ENCODE measurements around the gene MCM7.

DNA sequence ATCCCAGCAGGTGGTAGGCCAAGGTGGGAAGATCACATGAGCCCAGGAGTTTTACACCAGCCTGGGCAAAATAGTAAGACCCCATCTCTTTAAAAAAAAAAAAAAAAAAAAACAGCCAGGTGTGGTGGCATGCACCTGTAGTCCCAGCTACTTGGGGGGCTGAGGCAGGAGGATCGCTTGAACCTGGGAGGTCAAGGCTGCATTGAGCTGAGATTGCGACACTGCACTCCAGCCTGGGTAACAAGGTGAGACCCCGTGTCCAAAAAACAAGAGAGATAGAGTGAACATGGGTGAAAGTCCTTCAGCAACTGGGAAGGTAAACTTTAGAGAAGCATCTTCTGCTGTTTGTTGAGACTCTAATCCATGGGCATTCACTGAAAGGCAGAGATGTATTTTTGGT lies 41.3 kb upstream of the MCM7 start:
- no peak for TF ChIP-seq CTCF (IDR thresholded peaks at IDR 0.05)
- no peak for TF ChIP-seq EZH2 (IDR thresholded peaks at IDR 0.05)
- no peak for TF ChIP-seq EZH2phosphoT487 (IDR thresholded peaks at IDR 0.05)

All from neural progenitor cell (in vitro differentiated cells).